HepG2 (cell line): ENCODE measurements around the gene HAGH. TPM values are rescaled to one million over a fixed set of nuclear protein-coding genes. Genes with fewer than 3 reads are reported as not detected.

Experiments used
- ATAC-seq: fragments of 200-7000 bp; cut with Tn5 transposase; 3 replicates; pipeline ENCODE4 v1.9.1; 2020; ENCODE audit warnings: mild to moderate bottlenecking, moderate library complexity
- BruUV-seq: library from RNA; stranded (reverse); fragments of 400-500 nt; replicated peaks from 2 replicates; lab custom pipeline; 2021; lab: Mats Ljungman, UMichigan
- CTCF ChIA-PET: fragments of 300-600 bp; formaldehyde crosslinking; extraction: SDS; loops from one replicate; lab custom pipeline; 2021; ENCODE audit warnings: low total read pairs, inconsistent platforms, low intra/inter-chr PET ratio; lab: Yijun Ruan, JAX
- POLR2A ChIA-PET: fragments of 350-600 bp; sonication (Branson Sonifier 250); formaldehyde crosslinking; loops from one replicate; lab custom pipeline; 2020; ENCODE audit warnings: antibody characterized with exemption, inconsistent platforms; lab: Yijun Ruan, JAX
- DNase-seq: peaks from one replicate; pipeline ENCODE4 v3.0.0-alpha.2; 2015; ENCODE audit warnings: low spot score
- FAIRE-seq: peaks from 3 replicates; lab custom pipeline; 2011; peaks lifted over from hg19 to GRCh38; lab: Jason Lieb, UNC
- H2AFZ ChIP-seq: one replicate; pipeline ENCODE4 v1.6.1; 2011; ENCODE audit warnings: low read length, inconsistent platforms
- H3K27ac ChIP-seq: fragments of 300-600 bp; 3 replicates; pipeline ENCODE4 v1.8.0; 2011; ENCODE audit warnings: mixed run types, mild to moderate bottlenecking, mixed read lengths, low read length, inconsistent platforms; ENCODE audit not compliant: insufficient read depth; ENCODE audit errors: extremely low read length
- H3K27me3 ChIP-seq, 2 experiments: fragments of 200-600 bp in 1 of 2; 2 replicates in 1 of 2; 3 replicates in 1 of 2; pipeline versions ENCODE4 v1.6.0 to v1.8.0; 2011; ENCODE audit warnings: low read length in 2 of 2, mild to moderate bottlenecking in 2 of 2, moderate library complexity in 2 of 2, inconsistent platforms in 1 of 2; ENCODE audit not compliant: insufficient read depth in 2 of 2, control insufficient read depth in 1 of 2
- H3K36me3 ChIP-seq, 2 experiments: fragments of 200-600 bp in 1 of 2; replicated peaks in 1 of 2; 2 replicates in 1 of 2; 3 replicates in 1 of 2; pipeline versions ENCODE4 v1.5.1 to v1.8.0; 2011; ENCODE audit warnings: low read length in 2 of 2, inconsistent platforms in 1 of 2; ENCODE audit not compliant: insufficient read depth in 2 of 2, control insufficient read depth in 1 of 2
- H3K4me1 ChIP-seq: 2 replicates; pipeline ENCODE4 v1.5.1; 2012; ENCODE audit warnings: low read length, inconsistent platforms; ENCODE audit not compliant: insufficient read depth
- H3K4me2 ChIP-seq: 2 replicates; pipeline ENCODE4 v1.6.0; 2011; ENCODE audit warnings: low read depth, low read length, inconsistent platforms
- H3K4me3 ChIP-seq, 3 experiments: fragments of 200-600 bp in 1 of 3; sonication (generic), shearing (Covaris generic) in 1 of 3; replicated peaks in 1 of 3; 2 replicates each; pipeline ENCODE4 v1.5.1; 2011 to 2016; ENCODE audit warnings: low read length in 3 of 3, inconsistent platforms in 2 of 3, low read depth in 2 of 3, mild to moderate bottlenecking in 2 of 3, control low read depth in 1 of 3, mixed read lengths in 1 of 3; ENCODE audit not compliant: insufficient read depth in 1 of 3
- H3K79me2 ChIP-seq: one replicate; pipeline ENCODE4 v1.6.1; 2011; ENCODE audit warnings: low read length, inconsistent platforms; ENCODE audit not compliant: insufficient read depth
- H3K9ac ChIP-seq: 2 replicates; pipeline ENCODE4 v1.6.0; 2011; ENCODE audit warnings: mild to moderate bottlenecking, low read depth, low read length, inconsistent platforms; ENCODE audit not compliant: insufficient read depth
- H3K9me3 ChIP-seq: 2 replicates; pipeline ENCODE4 v1.5.1; 2012; ENCODE audit warnings: mild to moderate bottlenecking, low read length
- H4K20me1 ChIP-seq: 2 replicates; pipeline ENCODE4 v1.6.0; 2011; ENCODE audit warnings: inconsistent platforms, mild to moderate bottlenecking, low read length, moderate library complexity; ENCODE audit not compliant: insufficient read depth
- FOXJ3 ChIP-seq: sonication (generic); formaldehyde crosslinking; IDR thresholded peaks from 2 replicates; pipeline ENCODE4 v1.4.0; 2020; ENCODE audit warnings: missing genetic modification reagents, mild to moderate bottlenecking, borderline replicate concordance
- FOXK2 ChIP-seq: fragments of 450-650 bp; IDR thresholded peaks from 2 replicates; pipeline ENCODE4 v1.6.1; 2016
- GATAD2A ChIP-seq: IDR thresholded peaks from 2 replicates; pipeline ENCODE4 v1.6.1; 2016
- IKZF1 ChIP-seq: fragments of 450-650 bp; IDR thresholded peaks from 2 replicates; pipeline ENCODE4 v1.7.1; 2016
- KDM3A ChIP-seq: IDR thresholded peaks from 2 replicates; pipeline ENCODE4 v1.6.1; 2018; ENCODE audit warnings: low read depth, missing compliant biosample characterization
- MBD4 ChIP-seq: IDR thresholded peaks from 2 replicates; pipeline ENCODE4 v1.6.1; 2012; ENCODE audit warnings: low read length, inconsistent platforms, borderline replicate concordance
- MIER3 ChIP-seq: IDR thresholded peaks from 2 replicates; pipeline ENCODE4 v1.6.1; 2016; ENCODE audit warnings: missing compliant biosample characterization, borderline replicate concordance
- MIXL1 ChIP-seq: IDR thresholded peaks from 2 replicates; pipeline ENCODE4 v1.6.1; 2016
- NRL ChIP-seq: sonication (generic); formaldehyde crosslinking; IDR thresholded peaks from 2 replicates; pipeline ENCODE4 v1.5.0; 2020; ENCODE audit warnings: missing genetic modification reagents, mild to moderate bottlenecking, moderate library complexity, borderline replicate concordance
- PAF1 ChIP-seq: IDR thresholded peaks from 2 replicates; pipeline ENCODE4 v1.6.1; 2016; ENCODE audit warnings: missing genetic modification reagents, missing compliant biosample characterization
- PPARG ChIP-seq: conservative IDR thresholded peaks from 2 replicates; pipeline ENCODE4 v1.6.1; 2016; ENCODE audit warnings: missing biosample characterization, missing genetic modification reagents
- RCOR2 ChIP-seq: IDR thresholded peaks from 2 replicates; pipeline ENCODE4 v1.6.1; 2016; ENCODE audit warnings: missing biosample characterization, missing genetic modification reagents
- SETDB1 ChIP-seq: sonication (generic); formaldehyde crosslinking; IDR thresholded peaks from 2 replicates; pipeline ENCODE4 v1.5.1; 2020; ENCODE audit warnings: missing genetic modification reagents, mild to moderate bottlenecking, borderline replicate concordance
- XBP1 ChIP-seq: sonication (generic); formaldehyde crosslinking; IDR thresholded peaks from 2 replicates; pipeline ENCODE4 v1.5.0; 2020; ENCODE audit warnings: missing genetic modification reagents
- ZIK1 ChIP-seq: sonication (generic); formaldehyde crosslinking; IDR thresholded peaks from 2 replicates; pipeline ENCODE4 v1.5.0; 2020; ENCODE audit warnings: mild to moderate bottlenecking, low read depth, missing genetic modification reagents, borderline replicate concordance
- ZNF256 ChIP-seq: sonication (generic); formaldehyde crosslinking; conservative IDR thresholded peaks from 2 replicates; pipeline ENCODE4 v1.4.0; 2020; ENCODE audit warnings: missing genetic modification reagents
- ZNF263 ChIP-seq: sonication (generic); formaldehyde crosslinking; IDR thresholded peaks from 2 replicates; pipeline ENCODE4 v1.4.0; 2020; ENCODE audit warnings: missing genetic modification reagents
- ZNF367 ChIP-seq: sonication (generic); formaldehyde crosslinking; IDR thresholded peaks from 2 replicates; pipeline ENCODE4 v1.4.0; 2020; ENCODE audit warnings: missing genetic modification reagents, borderline replicate concordance
- ZNF749 ChIP-seq: sonication (generic); formaldehyde crosslinking; IDR thresholded peaks from 2 replicates; pipeline ENCODE4 v1.8.0; 2022; ENCODE audit warnings: mild to moderate bottlenecking, missing genetic modification reagents, moderate library complexity, borderline replicate concordance
- ZNF773 ChIP-seq: sonication (generic); formaldehyde crosslinking; IDR thresholded peaks from 2 replicates; pipeline ENCODE4 v1.4.0; 2020; ENCODE audit warnings: missing genetic modification reagents, borderline replicate concordance
- WGBS: methylation state at CpG from one replicate; pipeline ENCODE4 v1.1.6; 2017; ENCODE audit warnings: low lambda C conversion rate; 5-methylcytosine and 5-hydroxymethylcytosine counted together
- in situ Hi-C: cut with HindIII; loops from 2 replicates; pipeline ENCODE4 v1.10.0; 2017; ENCODE audit warnings: low pct_unique_long_range_greater_than_20kb; ENCODE audit not compliant: extremely low pct_ligation_motif_present
- intact Hi-C: fragments of 100-400 bp; cut with micrococcal nuclease; formaldehyde crosslinking; loops from one replicate; pipeline ENCODE4 v1.10.0; 2022; ENCODE audit not compliant: unreplicated experiment
- polyA plus RNA-seq, 8 experiments: library from polyadenylated mRNA; depleted of rRNA in 3 of 8; stranded (reverse) in 7 of 8; unstranded in 1 of 8; fragments of >200 nt; fragmentation: Illumina TruSeq in 4 of 8; extraction: Trizol in 4 of 8; gene quantifications; 2 replicates each; pipeline versions ENCODE4 v1.2.1 to v1.2.3, GENCODE V29; 2011 to 2016; ENCODE audit warnings: low read depth in 4 of 8, missing spikeins in 1 of 8, mixed read lengths in 1 of 8; ENCODE audit not compliant: insufficient read depth in 1 of 8
- total RNA-seq, 5 experiments: library from RNA; depleted of rRNA; stranded (reverse); fragments of >200 nt; fragmentation: Illumina TruSeq; extraction: Trizol; gene quantifications; 2 replicates each; pipeline ENCODE4 v1.2.3, GENCODE V29; 2016; ENCODE audit warnings: low read depth in 1 of 5
- TF ChIP-seq, protein P1 (sequence below): sonication (generic); formaldehyde crosslinking; IDR thresholded peaks from 2 replicates; pipeline ENCODE4 v1.5.0; 2020; ENCODE audit warnings: mild to moderate bottlenecking, low read depth, missing genetic modification reagents, borderline replicate concordance
- TF ChIP-seq, protein P2 (sequence below): sonication (generic); formaldehyde crosslinking; IDR thresholded peaks from 2 replicates; pipeline ENCODE4 v1.4.0; 2020; ENCODE audit warnings: low read depth, mild to moderate bottlenecking, missing genetic modification reagents
- TF ChIP-seq, protein P3 (sequence below): sonication (generic); formaldehyde crosslinking; IDR thresholded peaks from 2 replicates; pipeline ENCODE4 v1.8.0; 2022; ENCODE audit warnings: mild to moderate bottlenecking, missing genetic modification reagents

Gene HAGH
- total and polyA plus RNA-seq, 2 of the 13 experiments (the other 11 are each of a cell fraction or from before 2014, with no cell fraction given) = 70.4 to 95.4 TPM

DNA sequence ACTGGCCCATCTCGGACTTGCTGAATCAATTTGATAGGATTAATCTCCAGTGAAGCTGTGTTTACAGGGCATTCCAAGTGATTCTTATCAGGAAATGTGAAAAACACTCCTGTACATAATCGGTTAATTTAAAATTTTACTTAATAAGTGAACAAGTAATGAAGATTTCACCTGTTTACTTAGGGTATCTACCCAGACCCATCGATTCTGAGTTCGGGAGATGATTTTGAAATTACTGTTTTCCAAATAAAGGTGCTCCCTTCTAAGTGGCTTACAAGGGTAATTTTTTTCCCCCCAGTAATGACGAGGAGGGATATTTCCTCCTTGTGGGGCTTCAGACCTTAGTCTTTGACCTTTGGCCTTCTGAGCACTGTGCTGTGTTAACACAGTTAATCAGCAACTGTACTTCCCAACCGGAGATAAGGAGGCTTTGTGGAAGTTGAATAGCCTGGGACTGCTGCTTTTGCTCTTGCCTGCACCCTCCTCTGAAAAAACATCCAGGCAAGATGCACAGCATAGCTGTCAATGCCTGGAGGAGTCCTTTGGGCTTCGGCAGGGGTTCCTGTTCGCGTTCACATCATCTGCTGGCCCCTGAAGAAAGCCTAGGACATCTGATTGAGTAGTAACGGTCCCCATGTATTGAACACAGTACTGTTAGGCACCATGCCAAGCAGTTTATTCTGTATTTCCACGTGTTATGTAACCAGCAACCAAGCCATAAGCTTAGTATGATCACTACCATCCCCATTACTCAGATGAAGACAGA, 2.2 kb upstream of the HAGH start:
- H3K27ac ChIP-seq = peak overlapping the region; percentile 93
- peaks cover 0 to 1% of the 10 kb centered on the region in 2 experiments; a peak in 2 of 5 replicates for H3K36me3 ChIP-seq
- H3K4me3 ChIP-seq = peak overlapping the region; percentile 72 to 97 (median 92)
- intact Hi-C loops (loop anchor here (5.0 kb wide), 1 partner anchor 47 kb away; the partner anchor contains the start of genes NUBP2 and SPSB3), in situ Hi-C loops (no loop called here)
- H4K20me1 ChIP-seq = peaks cover 5% of the 10 kb centered on the region; the same call in 1 of the 2 replicates
- WGBS = under 1% methylated on average over 10 of the region's 11 CpGs
- BruUV-seq = no TSS peak
- H3K9me3 ChIP-seq = no peaks in the 10 kb centered on the region
- FAIRE-seq (peak; percentile 96), DNase-seq (peak; percentile 90), ATAC-seq (peak; percentile 10; the same call in 2 of the 3 replicates)
- H3K79me2 ChIP-seq = peaks cover 65% of the 10 kb centered on the region
- POLR2A ChIA-PET = interaction anchor here (0.9 to 5.7 kb wide), 8 partner anchors 16 to 156 kb away, joined by 3 to 49 read pairs (median 4); partner anchors contain the start of genes NUBP2, RPS2 and SPSB3
- H3K27me3 ChIP-seq = no peaks in the 10 kb centered on the region; a peak in 1 of 5 replicates
- H3K9ac ChIP-seq = peak overlapping the region; percentile 84
- peak overlapping the region; percentile 98 for H3K4me2 ChIP-seq
- H3K4me1 ChIP-seq = peaks cover 68% of the 10 kb centered on the region
- CTCF ChIA-PET = no interaction called here
- H2AFZ ChIP-seq = no peak overlapping the region
- no peak for TF ChIP-seq ZNF749 (CRISPR knock-in tag)
- TF ChIP-seq, protein P1, sequence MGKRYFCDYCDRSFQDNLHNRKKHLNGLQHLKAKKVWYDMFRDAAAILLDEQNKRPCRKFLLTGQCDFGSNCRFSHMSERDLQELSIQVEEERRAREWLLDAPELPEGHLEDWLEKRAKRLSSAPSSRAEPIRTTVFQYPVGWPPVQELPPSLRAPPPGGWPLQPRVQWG (CRISPR knock-in tag) = no peak
- peak; percentile 53; the same call in 1 of the 2 replicates for TF ChIP-seq RCOR2 (CRISPR knock-in tag)
- peak; percentile 81 for TF ChIP-seq ZNF263 (CRISPR knock-in tag)
- TF ChIP-seq FOXJ3 (CRISPR knock-in tag) = peak; percentile 80; the same call in 1 of the 2 replicates
- no peak for TF ChIP-seq XBP1
- TF ChIP-seq ZIK1 (CRISPR knock-in tag) = no peak
- no peak for TF ChIP-seq IKZF1
- TF ChIP-seq MBD4 = 0 out of 2 replicates have a peak, but pooled peaks have one; percentile 26
- no peak for TF ChIP-seq ZNF773 (CRISPR knock-in tag)
- TF ChIP-seq FOXK2 = no peak
- TF ChIP-seq, protein P2, sequence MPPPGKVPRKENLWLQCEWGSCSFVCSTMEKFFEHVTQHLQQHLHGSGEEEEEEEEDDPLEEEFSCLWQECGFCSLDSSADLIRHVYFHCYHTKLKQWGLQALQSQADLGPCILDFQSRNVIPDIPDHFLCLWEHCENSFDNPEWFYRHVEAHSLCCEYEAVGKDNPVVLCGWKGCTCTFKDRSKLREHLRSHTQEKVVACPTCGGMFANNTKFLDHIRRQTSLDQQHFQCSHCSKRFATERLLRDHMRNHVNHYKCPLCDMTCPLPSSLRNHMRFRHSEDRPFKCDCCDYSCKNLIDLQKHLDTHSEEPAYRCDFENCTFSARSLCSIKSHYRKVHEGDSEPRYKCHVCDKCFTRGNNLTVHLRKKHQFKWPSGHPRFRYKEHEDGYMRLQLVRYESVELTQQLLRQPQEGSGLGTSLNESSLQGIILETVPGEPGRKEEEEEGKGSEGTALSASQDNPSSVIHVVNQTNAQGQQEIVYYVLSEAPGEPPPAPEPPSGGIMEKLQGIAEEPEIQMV (CRISPR knock-in tag) = no peak; the same call in 1 of the 2 replicates
- TF ChIP-seq GATAD2A = peak; percentile 88
- no peak for TF ChIP-seq ZNF256 (CRISPR knock-in tag)
- TF ChIP-seq MIER3 (CRISPR knock-in tag) = no peak
- no peak for TF ChIP-seq SETDB1 (CRISPR knock-in tag)
- peak; percentile 42; the same call in 1 of the 2 replicates for TF ChIP-seq KDM3A (CRISPR knock-in tag)
- TF ChIP-seq PAF1 (CRISPR knock-in tag) = no peak
- TF ChIP-seq MIXL1 (CRISPR knock-in tag) = peak; percentile 92
- no peak for TF ChIP-seq ZNF367 (CRISPR knock-in tag)
- TF ChIP-seq PPARG (CRISPR knock-in tag) = peak; percentile 84
- TF ChIP-seq NRL (CRISPR knock-in tag) = no peak
- TF ChIP-seq, protein P3, sequence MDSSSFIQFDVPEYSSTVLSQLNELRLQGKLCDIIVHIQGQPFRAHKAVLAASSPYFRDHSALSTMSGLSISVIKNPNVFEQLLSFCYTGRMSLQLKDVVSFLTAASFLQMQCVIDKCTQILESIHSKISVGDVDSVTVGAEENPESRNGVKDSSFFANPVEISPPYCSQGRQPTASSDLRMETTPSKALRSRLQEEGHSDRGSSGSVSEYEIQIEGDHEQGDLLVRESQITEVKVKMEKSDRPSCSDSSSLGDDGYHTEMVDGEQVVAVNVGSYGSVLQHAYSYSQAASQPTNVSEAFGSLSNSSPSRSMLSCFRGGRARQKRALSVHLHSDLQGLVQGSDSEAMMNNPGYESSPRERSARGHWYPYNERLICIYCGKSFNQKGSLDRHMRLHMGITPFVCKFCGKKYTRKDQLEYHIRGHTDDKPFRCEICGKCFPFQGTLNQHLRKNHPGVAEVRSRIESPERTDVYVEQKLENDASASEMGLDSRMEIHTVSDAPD (CRISPR knock-in tag) = 0 out of 2 replicates have a peak, but pooled peaks have one; percentile 41
